ENCODE measurements around the gene PCDH15. TPM values are rescaled to one million over a fixed set of nuclear protein-coding genes. Genes with fewer than 3 reads are reported as not detected.
"Not testable (repeated sequence)": the region's sequence is repeated elsewhere in the genome, so short reads cannot be mapped to it uniquely, and the experiment has no call there.

The PCDH15 gene
- total RNA-seq, 1 donor from 2014 or later: 2.1 TPM

DNA sequence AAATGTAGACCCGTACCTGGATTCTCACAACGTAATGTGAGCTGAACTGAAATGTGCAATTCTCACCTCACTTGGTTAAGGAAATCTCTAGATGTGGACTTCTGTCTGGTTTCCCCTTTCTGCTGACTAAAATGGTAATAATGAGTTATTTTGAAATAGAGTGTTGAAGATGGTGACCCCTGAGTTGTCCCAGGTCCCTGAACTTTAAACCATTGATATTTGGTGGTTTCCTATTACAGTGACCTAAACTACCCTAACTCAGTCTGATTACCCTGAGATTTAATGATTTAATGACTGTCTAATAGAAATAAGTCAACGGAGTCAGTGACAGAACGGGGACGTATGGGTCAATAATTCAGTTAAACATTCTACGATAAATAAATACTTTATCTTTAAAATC lies 845.9 kb downstream of the PCDH15 start:
- Histone ChIP-seq H3K9me3 (no peaks in the 10 kb centered on the region), H3K4me1 (no peaks in the 10 kb centered on the region), H3K27ac (no peak overlapping the region), H3K27me3 (ENCODE audit: low read depth) (no peaks in the 10 kb centered on the region), H3K36me3 (no peaks in the 10 kb centered on the region), H3K4me3 (no peak overlapping the region)
- intact Hi-C loops (cut with DNase I): no loop called here
- DNase-seq (no peak), ATAC-seq (no peak)
- TF ChIP-seq, protein P1, sequence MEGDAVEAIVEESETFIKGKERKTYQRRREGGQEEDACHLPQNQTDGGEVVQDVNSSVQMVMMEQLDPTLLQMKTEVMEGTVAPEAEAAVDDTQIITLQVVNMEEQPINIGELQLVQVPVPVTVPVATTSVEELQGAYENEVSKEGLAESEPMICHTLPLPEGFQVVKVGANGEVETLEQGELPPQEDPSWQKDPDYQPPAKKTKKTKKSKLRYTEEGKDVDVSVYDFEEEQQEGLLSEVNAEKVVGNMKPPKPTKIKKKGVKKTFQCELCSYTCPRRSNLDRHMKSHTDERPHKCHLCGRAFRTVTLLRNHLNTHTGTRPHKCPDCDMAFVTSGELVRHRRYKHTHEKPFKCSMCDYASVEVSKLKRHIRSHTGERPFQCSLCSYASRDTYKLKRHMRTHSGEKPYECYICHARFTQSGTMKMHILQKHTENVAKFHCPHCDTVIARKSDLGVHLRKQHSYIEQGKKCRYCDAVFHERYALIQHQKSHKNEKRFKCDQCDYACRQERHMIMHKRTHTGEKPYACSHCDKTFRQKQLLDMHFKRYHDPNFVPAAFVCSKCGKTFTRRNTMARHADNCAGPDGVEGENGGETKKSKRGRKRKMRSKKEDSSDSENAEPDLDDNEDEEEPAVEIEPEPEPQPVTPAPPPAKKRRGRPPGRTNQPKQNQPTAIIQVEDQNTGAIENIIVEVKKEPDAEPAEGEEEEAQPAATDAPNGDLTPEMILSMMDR (IDR thresholded peaks at IDR 0.05): no peak

GRCh38 chr10:53952698-53953630 lies 848.1 kb downstream of the PCDH15 start:
- ATAC-seq: peak; percentile 19 to 47
- H3K27ac ChIP-seq: no peak overlapping the region
- peak; percentile 28 for DNase-seq
- H3K4me1 ChIP-seq: no peaks in the 10 kb centered on the region
- intact Hi-C loops (cut with DNase I): no loop called here
- no peaks in the 10 kb centered on the region for H3K27me3 ChIP-seq (ENCODE audit: low read depth)
- TF ChIP-seq, protein P1 (IDR thresholded peaks at IDR 0.05): no peak
- no peaks in the 10 kb centered on the region for H3K36me3 ChIP-seq
- no peak overlapping the region for H3K4me3 ChIP-seq
- H3K9me3 ChIP-seq: no peaks in the 10 kb centered on the region

- Histone ChIP-seq H3K4me3 (no peak overlapping the region), H3K36me3 (no peaks in the 10 kb centered on the region), H3K9me3 (no peaks in the 10 kb centered on the region), H3K27ac (no peak overlapping the region), H3K4me1 (no peaks in the 10 kb centered on the region), H3K27me3 (ENCODE audit: low read depth) (no peaks in the 10 kb centered on the region)
- ATAC-seq (no peak), DNase-seq (no peak)
- intact Hi-C loops (cut with DNase I): no loop called here
- TF ChIP-seq, protein P1 (IDR thresholded peaks at IDR 0.05): no peak
Measured at GRCh38 chr10:53939654-53940053, 861.4 kb downstream of the PCDH15 start.

DNA sequence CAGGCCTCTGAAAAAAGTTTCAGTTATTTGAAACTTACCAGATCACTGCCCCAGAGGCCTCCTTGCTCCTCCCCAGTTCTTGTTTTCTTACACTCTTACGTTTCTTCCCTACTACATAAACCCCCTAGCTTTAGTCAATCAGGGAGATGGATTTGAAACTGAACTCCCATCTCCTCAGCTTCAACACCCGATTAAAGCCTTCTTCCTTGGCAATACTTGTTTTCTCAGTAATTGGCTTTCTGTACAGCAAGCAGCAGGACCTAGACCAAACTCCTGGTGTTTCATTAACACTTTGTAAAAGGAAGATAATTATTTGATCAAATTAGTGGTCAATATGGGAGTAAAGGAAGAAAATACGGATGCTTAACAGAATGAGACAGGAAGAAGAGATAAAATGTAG lies 870.4 kb downstream of the PCDH15 start:
- DNase-seq: no peak
- intact Hi-C loops (cut with DNase I): no loop called here
- no peaks in the 10 kb centered on the region for H3K27me3 ChIP-seq (ENCODE audit: low read depth)
- no peaks in the 10 kb centered on the region for H3K9me3 ChIP-seq
- no peaks in the 10 kb centered on the region for H3K4me1 ChIP-seq
- no peak for ATAC-seq
- H3K27ac ChIP-seq: no peak overlapping the region
- H3K36me3 ChIP-seq: no peaks in the 10 kb centered on the region
- H3K4me3 ChIP-seq: no peak overlapping the region
- TF ChIP-seq, protein P1 (IDR thresholded peaks at IDR 0.05): no peak

GRCh38 chr10:53924051-53924700 lies 876.9 kb downstream of the PCDH15 start:
- intact Hi-C loops (cut with DNase I); H3K27me3 ChIP-seq (ENCODE audit: low read depth); ATAC-seq; DNase-seq; H3K9me3 ChIP-seq; H3K4me3 ChIP-seq; H3K36me3 ChIP-seq; H3K27ac ChIP-seq; H3K4me1 ChIP-seq: not testable (repeated sequence)

- ATAC-seq (no peak), DNase-seq (no peak)
- intact Hi-C loops (cut with DNase I): no loop called here
Measured at GRCh38 chr10:53918755-53919154, 882.3 kb downstream of the PCDH15 start.

More at GRCh38 chr10:53918755-53919154, 882.3 kb downstream of the PCDH15 start:
- H3K36me3 ChIP-seq: no peaks in the 10 kb centered on the region
- no peak overlapping the region for H3K4me3 ChIP-seq
- no peak overlapping the region for H3K27ac ChIP-seq
- H3K9me3 ChIP-seq: no peaks in the 10 kb centered on the region
- no peaks in the 10 kb centered on the region for H3K4me1 ChIP-seq
- TF ChIP-seq, protein P1 (IDR thresholded peaks at IDR 0.05): no peak
- H3K27me3 ChIP-seq (ENCODE audit: low read depth): no peaks in the 10 kb centered on the region
